ENCODE results near the gene KCTD2. TPM values are rescaled to one million over a fixed set of nuclear protein-coding genes. Genes with fewer than 3 reads are reported as not detected.
A peak's percentile ranks its signal among the peaks of the same experiment; 100 is the strongest.

Gene KCTD2
- total and polyA plus RNA-seq, 4 experiments from 2014 or later, result 2.3 to 31.7 (median 21.4) TPM

DNA sequence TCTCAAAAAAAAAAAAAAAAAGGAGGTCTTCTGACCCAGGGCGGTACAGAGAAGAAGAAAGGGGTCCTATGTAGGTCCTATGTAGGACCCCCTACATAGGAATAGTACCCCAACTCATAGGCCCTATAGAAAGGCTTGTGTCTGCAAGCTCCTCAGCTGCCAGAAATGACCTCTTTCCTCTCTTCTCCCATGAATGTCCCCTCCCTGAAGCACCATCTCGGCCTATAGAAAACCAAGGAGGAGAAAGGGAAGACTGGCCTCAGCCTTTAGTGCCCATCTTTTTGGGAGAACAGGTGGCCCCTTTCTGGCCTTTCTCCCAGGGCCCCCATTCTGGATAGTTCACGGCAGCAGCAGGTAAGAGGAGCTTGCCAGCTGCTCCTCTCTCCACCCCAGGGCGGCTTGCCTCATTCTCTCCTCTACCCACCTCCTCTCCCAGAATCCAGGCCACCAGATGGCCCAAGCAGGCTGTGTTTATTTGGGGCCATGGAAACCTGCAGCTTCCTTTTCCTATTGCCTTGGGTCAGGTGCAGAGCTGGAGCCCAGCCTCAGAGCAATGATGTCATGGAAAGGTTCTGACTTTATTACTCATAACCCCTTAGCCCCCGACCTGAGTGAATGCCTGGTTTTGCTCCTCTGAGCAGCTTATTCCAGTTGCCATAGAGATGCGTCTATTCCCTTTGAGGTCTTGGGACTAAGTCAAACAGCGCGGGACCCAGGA is 36.2 kb upstream of the KCTD2 start:
- H3K9me3 Mint-ChIP-seq, result peaks cover 0 to 2% (median 0%) of the 10 kb centered on the region in 8 donors
- peaks cover 7 to 11% of the 10 kb centered on the region in 2 donors for H3K36me3 Mint-ChIP-seq
- CTCF ChIA-PET (ENCODE audit: partially characterized antibody), result interaction anchor here (1.3 to 9.5 kb wide), 13 partner anchors 11 to 191 kb away, joined by 3 to 89 read pairs (median 15); partner anchors contain the start of genes ATP5PD, CDR2L and KCTD2
- H3K4me3 Mint-ChIP-seq, result peak overlapping the region; percentile 20 to 95 (median 60)
- intact Hi-C loops (cut with micrococcal nuclease), result no loop called here
- peak overlapping the region in 4 of 7 donors; percentile 35 to 80 (median 45) for H3K27ac Mint-ChIP-seq
- Histone ChIP-seq H3K4me1 (ENCODE audit: insufficient read depth, low read length) (peaks cover 19% of the 10 kb centered on the region), H3K36me3 (ENCODE audit: insufficient read depth, low read length) (no peaks in the 10 kb centered on the region), H3K27ac (ENCODE audit: low read depth, low read length) (no peak overlapping the region), H3K9me3 (ENCODE audit: control insufficient read depth in 1 of 2, low read length in 2 of 2) (no peaks in the 10 kb centered on the region), H3K4me3 (ENCODE audit: low read length in 2 of 2) (no peak overlapping the region), H3K27me3 (ENCODE audit: insufficient read depth, low read length) (no peaks in the 10 kb centered on the region)
- H3K4me1 Mint-ChIP-seq, result peaks cover 19 to 36% (median 28%) of the 10 kb centered on the region in 4 donors
- peaks cover 0 to 2% of the 10 kb centered on the region in 2 donors for H3K27me3 Mint-ChIP-seq
- DNase-seq, result peak in 1 of 5 donors; percentile 13
- POLR2A ChIA-PET (ENCODE audit: partially characterized antibody), result interaction anchor here (0.8 to 4.3 kb wide), 8 partner anchors 21 to 77 kb away, joined by 3 to 91 read pairs (median 20); partner anchors contain the start of genes ATP5PD, CDR2L, HID1 and KCTD2

DNA sequence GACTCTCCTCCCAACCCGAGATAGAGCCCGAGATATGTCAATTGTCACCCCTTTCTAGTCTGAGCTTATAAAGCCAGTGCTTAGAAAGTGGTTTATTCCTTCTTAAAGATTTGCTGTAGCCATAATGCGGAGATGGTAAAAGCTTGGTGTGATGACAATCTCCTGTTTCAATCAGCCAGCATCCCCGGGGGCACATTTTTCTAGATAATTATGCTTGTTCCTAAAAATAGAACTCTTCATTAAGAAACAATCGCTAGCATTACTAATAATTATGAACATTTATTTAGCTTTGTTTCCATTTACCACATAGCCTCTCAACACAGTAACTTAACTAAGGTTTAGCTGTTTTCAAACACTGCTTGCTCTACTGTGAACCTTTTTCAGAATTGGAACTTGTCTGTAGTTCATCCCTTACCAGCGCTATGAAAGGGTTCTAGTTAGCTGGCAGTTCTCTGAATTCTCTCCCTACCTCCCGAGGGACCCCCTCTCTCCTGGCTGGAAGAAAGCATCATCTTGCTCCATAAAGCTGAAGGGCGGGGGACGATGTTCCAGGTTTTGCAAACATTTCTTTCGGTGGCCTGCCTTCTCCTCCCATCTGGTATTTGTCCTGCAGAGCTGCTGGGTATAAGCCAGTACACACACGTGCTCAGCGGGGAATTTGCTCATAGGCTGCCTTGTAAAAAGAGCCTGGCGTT is 35.5 kb upstream of the KCTD2 start:
- ChIA-PET POLR2A (ENCODE audit: partially characterized antibody) (interaction anchor here (0.8 to 4.3 kb wide), 18 partner anchors 20 to 394 kb away, joined by 3 to 91 read pairs (median 12); partner anchors contain the start of genes ATP5PD, CDR2L, FDXR and GRB2), CTCF (ENCODE audit: partially characterized antibody) (interaction anchor here (0.8 to 9.5 kb wide), 22 partner anchors 8 to 238 kb away, joined by 3 to 89 read pairs (median 9); partner anchors contain the start of genes ATP5PD, CDR2L and KCTD2)
- H3K36me3 ChIP-seq (ENCODE audit: insufficient read depth, low read length), result peaks cover 2% of the 10 kb centered on the region
- Mint-ChIP-seq H3K4me3 (peak overlapping the region; percentile 93 to 98 (median 96)), H3K36me3 (peaks cover 9 to 13% of the 10 kb centered on the region in 2 donors), H3K27ac (peak overlapping the region in 6 of 7 donors; percentile 35 to 94 (median 85)), H3K9me3 (peaks cover 0 to 2% (median 0%) of the 10 kb centered on the region in 8 donors), H3K27me3 (peaks cover 0 to 2% of the 10 kb centered on the region in 2 donors), H3K4me1 (peaks cover 20 to 39% (median 31%) of the 10 kb centered on the region in 4 donors)
- no peak for DNase-seq
- H3K27me3 ChIP-seq (ENCODE audit: insufficient read depth, low read length), result no peaks in the 10 kb centered on the region
- H3K4me3 ChIP-seq (ENCODE audit: low read length in 2 of 2), result no peak overlapping the region
- no peaks in the 10 kb centered on the region for H3K9me3 ChIP-seq (ENCODE audit: control insufficient read depth in 1 of 2, low read length in 2 of 2)
- peaks cover 19% of the 10 kb centered on the region for H3K4me1 ChIP-seq (ENCODE audit: insufficient read depth, low read length)
- H3K27ac ChIP-seq (ENCODE audit: low read depth, low read length), result no peak overlapping the region
- intact Hi-C loops (cut with micrococcal nuclease), result loop anchor here (1.0 kb wide), 5 partner anchors 25 to 98 kb away; partner anchors contain the start of genes ARMC7 and ATP5PD

- ChIA-PET CTCF (ENCODE audit: partially characterized antibody) (interaction anchor here (0.8 to 9.5 kb wide), 23 partner anchors 8 to 237 kb away, joined by 3 to 89 read pairs (median 8); partner anchors contain the start of genes ATP5PD, CDR2L and KCTD2), POLR2A (ENCODE audit: partially characterized antibody) (interaction anchor here (0.9 to 4.3 kb wide), 22 partner anchors 13 to 394 kb away, joined by 3 to 91 read pairs (median 10); partner anchors contain the start of genes ATP5PD, CDR2L, FDXR and GRB2)
- peaks cover 19% of the 10 kb centered on the region for H3K4me1 ChIP-seq (ENCODE audit: insufficient read depth, low read length)
- intact Hi-C loops (cut with micrococcal nuclease), result loop anchor here (1.0 kb wide), 5 partner anchors 24 to 97 kb away; partner anchors contain the start of genes ARMC7 and ATP5PD
- no peaks in the 10 kb centered on the region for H3K27me3 ChIP-seq (ENCODE audit: insufficient read depth, low read length)
- H3K4me3 ChIP-seq (ENCODE audit: low read length in 2 of 2), result peak overlapping the region in 1 of 2 donors; percentile 90
- Mint-ChIP-seq H3K27ac (peak overlapping the region in 6 of 7 donors; percentile 80 to 94 (median 92)), H3K9me3 (peaks cover 0 to 2% (median 0%) of the 10 kb centered on the region in 8 donors), H3K36me3 (peaks cover 13 to 18% of the 10 kb centered on the region in 2 donors), H3K4me1 (peaks cover 20 to 44% (median 32%) of the 10 kb centered on the region in 4 donors), H3K4me3 (peak overlapping the region; percentile 93 to 98 (median 96)), H3K27me3 (no peaks in the 10 kb centered on the region)
- H3K36me3 ChIP-seq (ENCODE audit: insufficient read depth, low read length), result peaks cover 6% of the 10 kb centered on the region
- peak in 1 of 5 donors; percentile 4 for DNase-seq
- H3K27ac ChIP-seq (ENCODE audit: low read depth, low read length), result peak overlapping the region; percentile 71
- H3K9me3 ChIP-seq (ENCODE audit: control insufficient read depth in 1 of 2, low read length in 2 of 2), result no peaks in the 10 kb centered on the region
These were observed 35.0 kb upstream of the KCTD2 start for GRCh38 chr17:75012096-75012345.

- intact Hi-C loops (cut with micrococcal nuclease), result loop anchor here (1.0 kb wide), 5 partner anchors 24 to 97 kb away; partner anchors contain the start of genes ARMC7 and ATP5PD
- H3K9me3 ChIP-seq (ENCODE audit: control insufficient read depth in 1 of 2, low read length in 2 of 2), result no peaks in the 10 kb centered on the region
These were observed 34.5 kb upstream of the KCTD2 start, which contains the start of gene MRPL58 for GRCh38 chr17:75012346-75013091. MRPL58 (plus strand) TSS chr17:75012670; CDS start chr17:75012687, 17 bp downstream.

GRCh38 chr17:75013092-75013559 is 33.9 kb upstream of the KCTD2 start:
- Histone ChIP-seq H3K4me1 (ENCODE audit: insufficient read depth, low read length) (peaks cover 19% of the 10 kb centered on the region), H3K27ac (ENCODE audit: low read depth, low read length) (peak overlapping the region; percentile 71), H3K36me3 (ENCODE audit: insufficient read depth, low read length) (peaks cover 6% of the 10 kb centered on the region), H3K27me3 (ENCODE audit: insufficient read depth, low read length) (no peaks in the 10 kb centered on the region), H3K9me3 (ENCODE audit: control insufficient read depth in 1 of 2, low read length in 2 of 2) (no peaks in the 10 kb centered on the region), H3K4me3 (ENCODE audit: low read length in 2 of 2) (peak overlapping the region; percentile 85 to 90)
- peak overlapping the region; percentile 80 to 94 (median 92) for H3K27ac Mint-ChIP-seq
- H3K4me1 Mint-ChIP-seq, result peaks cover 22 to 44% (median 33%) of the 10 kb centered on the region in 4 donors
- ChIA-PET POLR2A (ENCODE audit: partially characterized antibody) (interaction anchor here (0.8 to 4.3 kb wide), 28 partner anchors 9 to 503 kb away, joined by 3 to 91 read pairs (median 8); partner anchors contain the start of genes ARMC7, ATP5PD, CDR2L and FDXR), CTCF (ENCODE audit: partially characterized antibody) (interaction anchor here (0.9 to 9.5 kb wide), 23 partner anchors 9 to 188 kb away, joined by 3 to 89 read pairs (median 8); partner anchors contain the start of genes ATP5PD, CDR2L, HID1 and KCTD2)
- peaks cover 13 to 22% of the 10 kb centered on the region in 2 donors for H3K36me3 Mint-ChIP-seq
- no peak for DNase-seq
- intact Hi-C loops (cut with micrococcal nuclease), result no loop called here
- peaks cover 0 to 2% (median 0%) of the 10 kb centered on the region in 8 donors for H3K9me3 Mint-ChIP-seq
- peak overlapping the region; percentile 93 to 98 (median 96) for H3K4me3 Mint-ChIP-seq
- H3K27me3 Mint-ChIP-seq, result no peaks in the 10 kb centered on the region

More at GRCh38 chr17:75012346-75013091, 34.5 kb upstream of the KCTD2 start, which contains the start of gene MRPL58:
- H3K27me3 Mint-ChIP-seq, result no peaks in the 10 kb centered on the region
- DNase-seq, result peak; percentile 75 to 79 (median 76)
- peaks cover 20 to 44% (median 32%) of the 10 kb centered on the region in 4 donors for H3K4me1 Mint-ChIP-seq
- H3K27ac ChIP-seq (ENCODE audit: low read depth, low read length), result peak within 1 kb of the TSS; percentile 71
- H3K27ac Mint-ChIP-seq, result peak within 1 kb of the TSS; percentile 80 to 94 (median 92)
- H3K4me3 Mint-ChIP-seq, result peak within 1 kb of the TSS; percentile 93 to 98 (median 96)
- H3K9me3 Mint-ChIP-seq, result peaks cover 0 to 2% (median 0%) of the 10 kb centered on the region in 8 donors
- peaks cover 13 to 19% of the 10 kb centered on the region in 2 donors for H3K36me3 Mint-ChIP-seq
- CTCF ChIA-PET (ENCODE audit: partially characterized antibody), result interaction anchor here (0.9 to 9.5 kb wide), 27 partner anchors 9 to 237 kb away, joined by 3 to 89 read pairs (median 7); partner anchors contain the start of genes ATP5PD, CDR2L, HID1 and KCTD2
- peak within 1 kb of the TSS; percentile 85 to 90 for H3K4me3 ChIP-seq (ENCODE audit: low read length in 2 of 2)
- peaks cover 19% of the 10 kb centered on the region for H3K4me1 ChIP-seq (ENCODE audit: insufficient read depth, low read length)
- POLR2A ChIA-PET (ENCODE audit: partially characterized antibody), result interaction anchor here (0.8 to 4.3 kb wide), 29 partner anchors 8 to 504 kb away, joined by 3 to 91 read pairs (median 7); partner anchors contain the start of genes ATP5PD, CDR2L, FDXR and GRB2
- H3K36me3 ChIP-seq (ENCODE audit: insufficient read depth, low read length), result peaks cover 6% of the 10 kb centered on the region
- H3K27me3 ChIP-seq (ENCODE audit: insufficient read depth, low read length), result no peaks in the 10 kb centered on the region

DNA sequence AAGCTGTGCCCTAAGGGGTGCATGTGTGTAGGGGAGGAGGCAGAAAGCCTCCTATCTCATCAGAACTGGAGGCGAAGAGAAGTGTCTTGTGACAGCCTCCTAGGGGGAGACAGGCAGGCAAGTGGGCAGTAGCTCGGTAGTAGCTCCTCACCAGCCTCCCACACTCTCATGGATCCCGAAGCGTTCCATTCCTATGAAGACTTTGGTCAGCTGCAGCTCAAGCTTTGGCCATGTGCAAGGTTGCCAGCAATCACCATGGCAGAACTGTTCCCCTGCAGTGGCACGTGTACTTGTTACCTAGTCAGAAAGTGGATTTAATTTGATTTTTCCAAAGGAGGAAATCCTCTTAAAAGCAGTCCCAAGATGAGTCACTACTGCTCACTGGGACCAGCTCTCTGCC is 27.9 kb upstream of the KCTD2 start:
- CTCF ChIA-PET (ENCODE audit: partially characterized antibody), result interaction anchor here (0.8 to 2.0 kb wide), 3 partner anchors 11 to 58 kb away, joined by 3 to 8 read pairs (median 3); no protein-coding TSS in a partner anchor
- Histone ChIP-seq H3K27me3 (ENCODE audit: insufficient read depth, low read length) (no peaks in the 10 kb centered on the region), H3K36me3 (ENCODE audit: insufficient read depth, low read length) (peaks cover 45% of the 10 kb centered on the region), H3K4me3 (ENCODE audit: low read length in 2 of 2) (no peak overlapping the region), H3K27ac (ENCODE audit: low read depth, low read length) (no peak overlapping the region), H3K4me1 (ENCODE audit: insufficient read depth, low read length) (no peaks in the 10 kb centered on the region), H3K9me3 (ENCODE audit: control insufficient read depth in 1 of 2, low read length in 2 of 2) (no peaks in the 10 kb centered on the region)
- Mint-ChIP-seq H3K27me3 (no peaks in the 10 kb centered on the region), H3K9me3 (peaks cover 0 to 2% (median 0%) of the 10 kb centered on the region in 8 donors), H3K36me3 (peaks cover 46 to 59% of the 10 kb centered on the region in 2 donors), H3K4me3 (no peak overlapping the region), H3K27ac (no peak overlapping the region), H3K4me1 (peaks cover 14 to 19% (median 17%) of the 10 kb centered on the region in 4 donors)
- POLR2A ChIA-PET (ENCODE audit: partially characterized antibody), result no interaction called here
- intact Hi-C loops (cut with micrococcal nuclease), result no loop called here
- no peak for DNase-seq
